GM12878 (cell line): Measurements from ENCODE around the gene FOXL1. TPM values are rescaled to one million over a fixed set of nuclear protein-coding genes. Genes with fewer than 3 reads are reported as not detected.

Experiments
- ATAC-seq: fragments of 200-7000 bp; cut with Tn5 transposase; 3 replicates; pipeline ENCODE4 v1.9.1; 2020; ENCODE audit warnings: mild to moderate bottlenecking, moderate library complexity
- BruUV-seq: library from RNA; stranded (reverse); fragments of 400-500 nt; replicated peaks from 2 replicates; lab custom pipeline; 2021; lab: Mats Ljungman, UMichigan
- CTCF ChIA-PET: fragments of 300-600 bp; sonication (Branson Sonifier 250); formaldehyde crosslinking; extraction: SDS; loops from one replicate; lab custom pipeline; 2021; ENCODE audit warnings: inconsistent platforms; lab: Yijun Ruan, JAX
- POLR2A ChIA-PET: fragments of 350-600 bp; formaldehyde crosslinking; extraction: SDS; loops from one replicate; lab custom pipeline; 2021; ENCODE audit warnings: inconsistent platforms; lab: Charles Lee
- RAD21 ChIA-PET: fragments of 300-600 bp; sonication (Branson Sonifier 250); formaldehyde crosslinking; loops from one replicate; lab custom pipeline; 2023; ENCODE audit warnings: antibody characterized with exemption; ENCODE audit not compliant: unreplicated experiment; lab: Charles Lee
- SMC1A ChIA-PET: fragments of 300-600 bp; sonication (Branson Sonifier 250); formaldehyde crosslinking; loops from one replicate; lab custom pipeline; 2023; ENCODE audit not compliant: unreplicated experiment, uncharacterized antibody; lab: Charles Lee
- DNase-seq: peaks from one replicate; pipeline ENCODE4 v3.0.0-alpha.2; 2011; ENCODE audit warnings: low read depth, low spot score
- FAIRE-seq: peaks from 3 replicates; lab custom pipeline; 2011; peaks lifted over from hg19 to GRCh38; lab: Jason Lieb, UNC
- H2AFZ ChIP-seq: 2 replicates; pipeline ENCODE4 v1.6.0; 2011; ENCODE audit warnings: low read depth, low read length, control low read depth; ENCODE audit not compliant: control insufficient read depth
- H3K27ac ChIP-seq: 2 replicates; pipeline ENCODE4 v1.5.1; 2011; ENCODE audit warnings: control low read depth; ENCODE audit not compliant: control insufficient read depth, insufficient read depth
- H3K27me3 ChIP-seq, 2 experiments: replicated peaks in 1 of 2; 2 replicates each; pipeline versions ENCODE4 v1.6.0 to v1.6.1; 2011; ENCODE audit warnings: low read length in 1 of 2; ENCODE audit not compliant: control insufficient read depth in 2 of 2, insufficient read depth in 2 of 2
- H3K36me3 ChIP-seq, 2 experiments: 2 replicates each; pipeline ENCODE4 v1.5.1; 2011; ENCODE audit warnings: low read length in 1 of 2; ENCODE audit not compliant: control insufficient read depth in 2 of 2, insufficient read depth in 2 of 2
- H3K4me1 ChIP-seq: 2 replicates; pipeline ENCODE4 v1.6.1; 2011; ENCODE audit warnings: mild to moderate bottlenecking, low read length, moderate library complexity, mixed read lengths; ENCODE audit not compliant: control insufficient read depth, insufficient read depth
- H3K4me2 ChIP-seq: 2 replicates; pipeline ENCODE4 v1.6.0; 2011; ENCODE audit warnings: control low read depth; ENCODE audit not compliant: control insufficient read depth, insufficient read depth
- H3K4me3 ChIP-seq: fragments of 200-600 bp; sonication (generic); 2 replicates; pipeline ENCODE4 v1.5.1; 2016
- H3K79me2 ChIP-seq: 2 replicates; pipeline ENCODE4 v1.6.0; 2011; ENCODE audit warnings: low read length; ENCODE audit not compliant: control insufficient read depth, insufficient read depth
- H3K9ac ChIP-seq: 2 replicates; pipeline ENCODE4 v1.8.0; 2011; ENCODE audit warnings: low read length, control low read depth, mixed read lengths; ENCODE audit not compliant: control insufficient read depth, insufficient read depth
- H3K9me3 ChIP-seq: replicated peaks from 3 replicates; pipeline ENCODE4 v1.5.1; 2011; ENCODE audit warnings: mild to moderate bottlenecking, low read length; ENCODE audit not compliant: control insufficient read depth, insufficient read depth
- H4K20me1 ChIP-seq: 2 replicates; pipeline ENCODE4 v1.6.0; 2011; ENCODE audit not compliant: control insufficient read depth, insufficient read depth
- CBX3 ChIP-seq: fragments of 200-600 bp; sonication (generic); IDR thresholded peaks from 2 replicates; pipeline ENCODE4 v1.6.1; 2016; ENCODE audit warnings: low read depth, borderline replicate concordance
- MYB ChIP-seq: fragments of 150-350 bp; IDR thresholded peaks from 2 replicates; pipeline ENCODE4 v1.6.1; 2014; ENCODE audit warnings: mild to moderate bottlenecking, low read depth, low read length, borderline replicate concordance
- NKRF ChIP-seq: fragments of 450-650 bp; conservative IDR thresholded peaks from 2 replicates; pipeline ENCODE4 v1.6.1; 2017; ENCODE audit warnings: mild to moderate bottlenecking, moderate library complexity
- PAX5 ChIP-seq: IDR thresholded peaks from 2 replicates; pipeline ENCODE4 v1.6.1; 2011; ENCODE audit warnings: low read depth, low read length, borderline replicate concordance
- RUNX3 ChIP-seq: IDR thresholded peaks from 2 replicates; pipeline ENCODE4 v1.6.1; 2012; ENCODE audit warnings: low read length, inconsistent platforms
- WGBS: methylation state at CpG from one replicate; pipeline ENCODE4 v1.1.6; 2016; ENCODE audit warnings: low lambda C conversion rate; ENCODE audit not compliant: insufficient replicate concordance, insufficient coverage; ENCODE audit errors: missing lambda C conversion rate; 5-methylcytosine and 5-hydroxymethylcytosine counted together
- in situ Hi-C: fragments of 300-500 bp; cut with MboI; formaldehyde crosslinking; loops from 9 replicates; pipeline ENCODE4 v1.14.3; 2018; ENCODE audit warnings: mixed read lengths
- intact Hi-C: fragments of 100-400 bp; cut with micrococcal nuclease; formaldehyde crosslinking; loops from one replicate; pipeline ENCODE4 v1.14.2; 2022; ENCODE audit not compliant: unreplicated experiment
- polyA plus RNA-seq, 11 experiments: library from polyadenylated mRNA; depleted of rRNA in 4 of 11; unstranded in 6 of 11; stranded (reverse) in 5 of 11; fragments of >200 nt; fragmentation: Nextera tagmentation in 4 of 11; fragmentation: Illumina TruSeq in 1 of 11; extraction: Ambion mirVana in 4 of 11; extraction: Trizol in 1 of 11; gene quantifications; 1 replicate in 1 of 11; 2 replicates in 10 of 11; pipeline versions ENCODE4 v1.2.1 to v1.2.3, GENCODE V29; 2011 to 2016; ENCODE audit warnings: inconsistent platforms in 2 of 11, missing spikeins in 2 of 11, low read depth in 1 of 11
- total RNA-seq, 4 experiments: library from RNA; depleted of rRNA in 3 of 4; stranded (reverse); fragments of >200 nt in 3 of 4; fragmentation: Illumina TruSeq in 1 of 4; extraction: Trizol in 1 of 4; gene quantifications; 2 replicates each; pipeline versions ENCODE4 v1.2.1 to v1.2.3, GENCODE V29; 2013 to 2021
- TF ChIP-seq, protein P1 (sequence below): IDR thresholded peaks from 2 replicates; pipeline ENCODE4 v1.6.1; 2012; ENCODE audit warnings: low read depth, low read length, improper control_type of control experiment
- TF ChIP-seq, protein P2 (sequence below): IDR thresholded peaks from 2 replicates; pipeline ENCODE4 v1.6.1; 2012; ENCODE audit warnings: improper control_type of control experiment, low read depth, low read length; ENCODE audit not compliant: insufficient replicate concordance

FOXL1 gene
- total and polyA plus RNA-seq, 10 of the 15 experiments (the other 5 are each of a cell fraction or from before 2014, with no cell fraction given): 0.05 TPM; not detected in 9

GRCh38 chr16:86549076-86549892, 29.1 kb upstream of the FOXL1 start:
- no peak for ATAC-seq

More at GRCh38 chr16:86549076-86549892, 29.1 kb upstream of the FOXL1 start:
- 71% methylated on average over 8 of the region's 8 CpGs for WGBS
- TF ChIP-seq PAX5 (no peak), CBX3 (no peak), NKRF (no peak), MYB (no peak), RUNX3 (no peak)
- TF ChIP-seq, protein P1, sequence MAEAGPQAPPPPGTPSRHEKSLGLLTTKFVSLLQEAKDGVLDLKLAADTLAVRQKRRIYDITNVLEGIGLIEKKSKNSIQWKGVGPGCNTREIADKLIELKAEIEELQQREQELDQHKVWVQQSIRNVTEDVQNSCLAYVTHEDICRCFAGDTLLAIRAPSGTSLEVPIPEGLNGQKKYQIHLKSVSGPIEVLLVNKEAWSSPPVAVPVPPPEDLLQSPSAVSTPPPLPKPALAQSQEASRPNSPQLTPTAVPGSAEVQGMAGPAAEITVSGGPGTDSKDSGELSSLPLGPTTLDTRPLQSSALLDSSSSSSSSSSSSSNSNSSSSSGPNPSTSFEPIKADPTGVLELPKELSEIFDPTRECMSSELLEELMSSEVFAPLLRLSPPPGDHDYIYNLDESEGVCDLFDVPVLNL: no peak
- TF ChIP-seq, protein P2, sequence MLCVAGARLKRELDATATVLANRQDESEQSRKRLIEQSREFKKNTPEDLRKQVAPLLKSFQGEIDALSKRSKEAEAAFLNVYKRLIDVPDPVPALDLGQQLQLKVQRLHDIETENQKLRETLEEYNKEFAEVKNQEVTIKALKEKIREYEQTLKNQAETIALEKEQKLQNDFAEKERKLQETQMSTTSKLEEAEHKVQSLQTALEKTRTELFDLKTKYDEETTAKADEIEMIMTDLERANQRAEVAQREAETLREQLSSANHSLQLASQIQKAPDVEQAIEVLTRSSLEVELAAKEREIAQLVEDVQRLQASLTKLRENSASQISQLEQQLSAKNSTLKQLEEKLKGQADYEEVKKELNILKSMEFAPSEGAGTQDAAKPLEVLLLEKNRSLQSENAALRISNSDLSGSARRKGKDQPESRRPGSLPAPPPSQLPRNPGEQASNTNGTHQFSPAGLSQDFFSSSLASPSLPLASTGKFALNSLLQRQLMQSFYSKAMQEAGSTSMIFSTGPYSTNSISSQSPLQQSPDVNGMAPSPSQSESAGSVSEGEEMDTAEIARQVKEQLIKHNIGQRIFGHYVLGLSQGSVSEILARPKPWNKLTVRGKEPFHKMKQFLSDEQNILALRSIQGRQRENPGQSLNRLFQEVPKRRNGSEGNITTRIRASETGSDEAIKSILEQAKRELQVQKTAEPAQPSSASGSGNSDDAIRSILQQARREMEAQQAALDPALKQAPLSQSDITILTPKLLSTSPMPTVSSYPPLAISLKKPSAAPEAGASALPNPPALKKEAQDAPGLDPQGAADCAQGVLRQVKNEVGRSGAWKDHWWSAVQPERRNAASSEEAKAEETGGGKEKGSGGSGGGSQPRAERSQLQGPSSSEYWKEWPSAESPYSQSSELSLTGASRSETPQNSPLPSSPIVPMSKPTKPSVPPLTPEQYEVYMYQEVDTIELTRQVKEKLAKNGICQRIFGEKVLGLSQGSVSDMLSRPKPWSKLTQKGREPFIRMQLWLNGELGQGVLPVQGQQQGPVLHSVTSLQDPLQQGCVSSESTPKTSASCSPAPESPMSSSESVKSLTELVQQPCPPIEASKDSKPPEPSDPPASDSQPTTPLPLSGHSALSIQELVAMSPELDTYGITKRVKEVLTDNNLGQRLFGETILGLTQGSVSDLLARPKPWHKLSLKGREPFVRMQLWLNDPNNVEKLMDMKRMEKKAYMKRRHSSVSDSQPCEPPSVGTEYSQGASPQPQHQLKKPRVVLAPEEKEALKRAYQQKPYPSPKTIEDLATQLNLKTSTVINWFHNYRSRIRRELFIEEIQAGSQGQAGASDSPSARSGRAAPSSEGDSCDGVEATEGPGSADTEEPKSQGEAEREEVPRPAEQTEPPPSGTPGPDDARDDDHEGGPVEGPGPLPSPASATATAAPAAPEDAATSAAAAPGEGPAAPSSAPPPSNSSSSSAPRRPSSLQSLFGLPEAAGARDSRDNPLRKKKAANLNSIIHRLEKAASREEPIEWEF: no peak
- intact Hi-C loops (no loop called here), in situ Hi-C loops (no loop called here)
- Histone ChIP-seq H3K4me2 (no peak overlapping the region), H2AFZ (no peak overlapping the region), H3K9me3 (no peaks in the 10 kb centered on the region; the same call in 2 of the 3 replicates), H3K4me1 (no peaks in the 10 kb centered on the region), H4K20me1 (no peaks in the 10 kb centered on the region), H3K36me3 (peaks cover 0 to 13% of the 10 kb centered on the region in 2 experiments; a peak in 3 of 4 replicates), H3K79me2 (peaks cover 3% of the 10 kb centered on the region), H3K4me3 (no peak overlapping the region), H3K27ac (no peak overlapping the region), H3K27me3 (no peaks in the 10 kb centered on the region), H3K9ac (no peak overlapping the region)
- DNase-seq (no peak), FAIRE-seq (no peak)
- RAD21 ChIA-PET: no interaction called here
- POLR2A ChIA-PET: no interaction called here
- no TSS peak for BruUV-seq
- SMC1A ChIA-PET: no interaction called here
- CTCF ChIA-PET: interaction anchor here (1.1 kb wide), 1 partner anchor 513 kb away, joined by 3 read pairs; no protein-coding TSS in a partner anchor
